Skeletal muscle satellite cell (primary cell): ENCODE measurements around the gene PTPRD.
"Not testable (repeated sequence)": the region's sequence is repeated elsewhere in the genome, so short reads cannot be mapped to it uniquely, and the experiment has no call there.

Experiments used
- H3K27me3 ChIP-seq: 2 replicates; pipeline ENCODE4 v1.7.0; 2013; ENCODE audit warnings: low read length; ENCODE audit not compliant: control insufficient read depth, insufficient read depth
- H3K36me3 ChIP-seq: 2 replicates; pipeline ENCODE4 v1.7.0; 2013; ENCODE audit warnings: mild to moderate bottlenecking, control low read depth, low read length; ENCODE audit not compliant: insufficient read depth
- H3K4me1 ChIP-seq: 2 replicates; pipeline ENCODE4 v1.7.0; 2013; ENCODE audit warnings: low read length; ENCODE audit not compliant: control insufficient read depth, insufficient read depth
- H3K4me2 ChIP-seq: 2 replicates; pipeline ENCODE4 v1.7.0; 2013; ENCODE audit warnings: mild to moderate bottlenecking, low read length
- H3K4me3 ChIP-seq: 2 replicates; pipeline ENCODE4 v1.7.0; 2013; ENCODE audit warnings: low read length
- H3K9ac ChIP-seq: 2 replicates; pipeline ENCODE4 v1.7.0; 2013; ENCODE audit warnings: mild to moderate bottlenecking, low read depth, low read length, moderate library complexity
- H3K9me3 ChIP-seq: replicated peaks from 2 replicates; pipeline ENCODE4 v1.7.0; 2013; ENCODE audit warnings: mild to moderate bottlenecking, control low read depth, low read length

PTPRD gene

DNA sequence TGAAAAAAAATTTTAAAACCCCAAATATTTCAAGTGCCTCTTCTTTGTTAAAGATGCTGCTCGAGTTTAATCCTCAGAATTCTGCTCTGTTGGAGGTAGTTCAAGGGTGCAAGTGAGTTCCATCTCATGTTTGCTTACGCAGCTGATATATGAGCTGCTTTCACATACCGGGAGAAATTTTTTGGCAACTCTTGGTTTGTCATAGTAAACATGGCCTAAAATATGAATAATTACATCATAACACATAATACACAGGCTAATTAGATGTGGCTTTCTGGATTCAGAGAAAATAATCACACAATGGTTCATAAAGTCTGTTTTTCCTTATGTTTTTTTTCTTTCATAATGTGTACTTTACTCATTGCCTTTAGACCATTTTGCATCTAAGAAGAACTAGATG is 1134.1 kb downstream of the PTPRD start:
- no peak overlapping the region for H3K4me2 ChIP-seq
- no peaks in the 10 kb centered on the region for H3K9me3 ChIP-seq
- H3K9ac ChIP-seq = no peak overlapping the region
- no peak overlapping the region for H3K4me3 ChIP-seq
- no peaks in the 10 kb centered on the region for H3K27me3 ChIP-seq
- H3K4me1 ChIP-seq = no peaks in the 10 kb centered on the region
- no peaks in the 10 kb centered on the region for H3K36me3 ChIP-seq

DNA sequence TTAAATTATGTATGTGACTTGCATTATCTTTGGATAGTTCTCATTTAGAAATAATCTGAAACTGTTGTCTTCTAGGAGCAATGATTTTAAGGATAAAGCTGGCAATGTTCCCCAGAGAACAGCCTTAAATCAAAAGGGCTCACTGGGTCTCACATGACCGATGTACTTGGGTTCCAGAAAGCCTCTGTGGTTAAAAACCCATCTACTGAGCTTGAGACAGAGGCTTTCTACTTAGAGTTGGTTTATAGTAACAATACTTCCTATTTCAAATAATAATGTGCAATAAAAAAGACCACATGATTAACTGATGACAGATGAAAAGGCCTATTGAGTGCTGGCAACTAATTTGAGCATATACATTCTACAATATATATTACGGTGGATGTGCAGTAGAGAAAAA is 1143.5 kb downstream of the PTPRD start:
- H3K36me3 ChIP-seq = no peaks in the 10 kb centered on the region
- no peak overlapping the region for H3K9ac ChIP-seq
- H3K4me2 ChIP-seq = no peak overlapping the region
- H3K27me3 ChIP-seq = no peaks in the 10 kb centered on the region
- no peaks in the 10 kb centered on the region for H3K4me1 ChIP-seq
- no peaks in the 10 kb centered on the region for H3K9me3 ChIP-seq
- no peak overlapping the region for H3K4me3 ChIP-seq

DNA sequence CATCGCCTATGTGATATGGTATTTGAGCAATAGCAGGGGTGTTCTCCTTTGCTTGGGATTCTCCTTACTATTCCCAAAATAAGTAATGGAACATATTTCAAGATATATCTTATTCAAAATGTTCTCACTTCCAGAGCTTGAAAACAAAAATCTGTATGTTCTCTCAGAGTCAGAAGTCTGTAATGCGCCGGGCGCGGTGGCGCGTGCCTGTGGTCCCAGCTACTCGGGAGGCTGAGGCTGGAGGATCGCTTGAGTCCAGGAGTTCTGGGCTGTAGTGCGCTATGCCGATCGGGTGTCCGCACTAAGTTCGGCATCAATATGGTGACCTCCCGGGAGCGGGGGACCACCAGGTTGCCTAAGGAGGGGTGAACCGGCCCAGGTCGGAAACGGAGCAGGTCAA is 1170.9 kb downstream of the PTPRD start:
- H3K4me3 ChIP-seq, H3K27me3 ChIP-seq, H3K36me3 ChIP-seq, H3K4me1 ChIP-seq, H3K4me2 ChIP-seq, H3K9ac ChIP-seq, H3K9me3 ChIP-seq: not testable (repeated sequence)

DNA sequence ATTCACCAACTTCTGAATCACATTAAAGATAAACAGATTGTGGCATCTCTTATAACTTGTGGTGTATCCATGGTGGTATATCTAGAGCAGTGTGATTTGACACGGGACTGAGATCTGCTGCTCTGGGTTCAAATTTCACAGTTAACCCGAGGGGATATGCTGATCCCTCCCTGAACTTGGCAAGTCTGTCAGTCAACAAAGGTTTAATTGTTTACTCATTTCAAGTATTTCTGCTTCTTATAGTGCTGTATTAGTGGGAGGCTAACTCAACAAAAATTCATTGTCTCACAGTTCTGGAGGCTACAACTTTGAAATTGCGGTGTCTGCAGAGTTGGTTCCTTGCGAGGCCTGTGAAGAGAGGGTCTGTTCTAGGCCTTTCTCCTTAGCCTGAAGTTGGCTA is 1175.2 kb downstream of the PTPRD start:
- H3K9ac ChIP-seq = no peak overlapping the region
- H3K4me1 ChIP-seq = no peaks in the 10 kb centered on the region

DNA sequence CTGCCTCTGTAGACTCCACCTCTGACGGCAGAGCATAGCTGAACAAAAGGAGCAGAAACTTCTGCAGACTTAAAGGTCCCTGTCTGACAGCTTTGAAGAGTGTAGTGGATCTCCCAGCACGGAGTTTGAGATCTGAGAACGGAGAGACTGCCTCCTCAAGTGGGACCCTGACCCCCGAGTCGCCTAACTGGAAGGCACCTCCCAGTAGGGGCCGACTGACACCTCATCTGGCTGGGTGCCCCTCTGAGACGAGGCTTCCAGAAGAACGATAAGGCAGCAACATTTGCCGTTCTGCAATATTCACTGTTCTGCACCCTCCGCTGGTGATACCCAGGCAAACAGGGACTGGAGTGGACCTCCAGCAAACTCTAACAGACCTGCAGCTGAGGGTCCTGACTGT is 1186.3 kb downstream of the PTPRD start:
- H3K4me3 ChIP-seq, H3K36me3 ChIP-seq, H3K9ac ChIP-seq, H3K27me3 ChIP-seq, H3K4me2 ChIP-seq, H3K9me3 ChIP-seq, H3K4me1 ChIP-seq: not testable (repeated sequence)

More for the DNA sequence above, 1175.2 kb downstream of the PTPRD start:
- H3K4me3 ChIP-seq = no peak overlapping the region
- no peaks in the 10 kb centered on the region for H3K36me3 ChIP-seq
- H3K4me2 ChIP-seq = no peak overlapping the region
- H3K9me3 ChIP-seq = no peaks in the 10 kb centered on the region
- H3K27me3 ChIP-seq = no peaks in the 10 kb centered on the region

DNA sequence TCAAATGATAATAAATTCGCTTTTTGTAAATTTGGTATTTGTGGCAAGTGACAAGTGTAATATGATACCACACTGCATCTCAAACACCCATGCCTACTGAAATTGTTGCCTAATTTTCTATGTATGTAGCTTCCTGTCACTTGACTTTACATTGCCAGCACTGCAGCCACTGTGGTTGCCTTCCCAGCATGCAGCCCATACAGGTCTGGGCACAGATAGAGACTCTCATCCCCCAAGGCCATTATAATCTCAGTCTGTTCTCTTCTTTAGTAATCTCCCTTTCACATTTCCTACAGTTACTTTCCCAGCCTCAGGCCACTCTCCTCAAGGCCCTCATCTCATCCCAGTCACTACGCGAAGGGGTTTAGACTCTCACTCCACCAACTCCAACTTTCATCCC is 1200.6 kb downstream of the PTPRD start:
- H3K9ac ChIP-seq = no peak overlapping the region

DNA sequence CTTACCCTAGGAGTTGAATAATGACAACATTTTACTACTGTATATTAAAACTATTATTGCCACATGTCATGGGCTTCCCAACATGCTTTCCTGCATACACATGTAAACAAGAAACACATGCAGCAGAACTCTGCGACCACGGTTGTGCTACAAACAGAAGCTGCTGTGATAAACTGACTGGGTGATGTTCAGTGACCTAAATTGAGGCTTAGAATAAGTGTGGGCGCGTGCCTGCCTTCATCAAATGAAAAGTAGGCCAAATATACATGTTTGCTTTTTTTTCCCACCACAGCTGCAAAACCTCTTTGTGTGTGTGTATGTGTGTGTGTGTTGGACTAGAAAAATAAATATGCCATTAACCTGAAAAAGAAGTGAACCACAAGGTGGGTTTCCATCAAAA is 1202.1 kb downstream of the PTPRD start:
- Histone ChIP-seq H3K4me2 (no peak overlapping the region), H3K36me3 (no peaks in the 10 kb centered on the region)

More for the DNA sequence above, 1200.6 kb downstream of the PTPRD start:
- Histone ChIP-seq H3K4me1 (no peaks in the 10 kb centered on the region), H3K4me3 (no peak overlapping the region), H3K36me3 (no peaks in the 10 kb centered on the region), H3K27me3 (no peaks in the 10 kb centered on the region), H3K9me3 (no peaks in the 10 kb centered on the region), H3K4me2 (no peak overlapping the region)

DNA sequence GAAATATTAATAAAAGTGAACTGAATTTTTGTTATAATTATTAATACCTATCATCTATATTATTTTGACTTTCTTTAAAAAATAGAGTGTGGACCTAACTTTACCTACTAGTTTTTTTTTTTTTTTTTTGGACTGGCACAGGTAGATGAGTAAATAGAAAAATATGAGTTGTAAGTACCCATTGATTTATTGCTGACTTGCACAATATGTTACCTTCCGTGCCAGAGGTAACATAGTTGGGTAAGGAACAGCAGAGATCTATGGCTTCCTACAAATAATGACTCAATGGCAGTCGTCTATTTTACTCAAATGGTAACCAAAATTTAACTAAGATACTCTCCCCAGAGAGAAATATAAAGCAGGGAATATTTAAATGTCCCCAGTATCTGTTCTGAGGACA is 1212.8 kb downstream of the PTPRD start:
- Histone ChIP-seq H3K27me3 (no peaks in the 10 kb centered on the region), H3K4me3 (no peak overlapping the region), H3K4me2 (no peak overlapping the region), H3K9ac (no peak overlapping the region), H3K9me3 (no peaks in the 10 kb centered on the region), H3K4me1 (no peaks in the 10 kb centered on the region), H3K36me3 (no peaks in the 10 kb centered on the region)

More for the DNA sequence above, 1202.1 kb downstream of the PTPRD start:
- no peak overlapping the region for H3K9ac ChIP-seq
- H3K9me3 ChIP-seq = no peaks in the 10 kb centered on the region
- H3K4me1 ChIP-seq = no peaks in the 10 kb centered on the region
- H3K27me3 ChIP-seq = no peaks in the 10 kb centered on the region
- H3K4me3 ChIP-seq = no peak overlapping the region

DNA sequence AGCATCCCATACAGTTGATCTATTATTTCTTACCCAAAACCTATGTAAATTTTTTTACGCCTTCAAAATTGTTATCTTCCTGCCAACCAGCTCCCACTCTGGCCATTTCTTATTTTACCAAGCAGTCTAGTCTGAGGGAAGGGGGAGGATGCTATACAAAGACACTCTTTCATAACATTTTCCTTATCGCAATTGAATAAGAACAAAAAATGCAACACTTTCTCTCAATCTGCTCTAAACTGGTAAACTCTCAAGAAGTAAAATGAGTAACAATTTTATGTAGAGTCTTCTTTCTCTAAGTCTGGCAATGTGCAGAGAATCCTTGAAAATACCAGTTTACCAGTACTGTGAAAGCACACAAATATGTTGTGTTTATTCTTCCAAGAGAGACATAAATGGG is 1216.3 kb downstream of the PTPRD start:
- Histone ChIP-seq H3K36me3 (no peaks in the 10 kb centered on the region), H3K4me1 (no peaks in the 10 kb centered on the region), H3K4me3 (no peak overlapping the region), H3K9ac (no peak overlapping the region), H3K27me3 (no peaks in the 10 kb centered on the region), H3K4me2 (no peak overlapping the region), H3K9me3 (no peaks in the 10 kb centered on the region)

DNA sequence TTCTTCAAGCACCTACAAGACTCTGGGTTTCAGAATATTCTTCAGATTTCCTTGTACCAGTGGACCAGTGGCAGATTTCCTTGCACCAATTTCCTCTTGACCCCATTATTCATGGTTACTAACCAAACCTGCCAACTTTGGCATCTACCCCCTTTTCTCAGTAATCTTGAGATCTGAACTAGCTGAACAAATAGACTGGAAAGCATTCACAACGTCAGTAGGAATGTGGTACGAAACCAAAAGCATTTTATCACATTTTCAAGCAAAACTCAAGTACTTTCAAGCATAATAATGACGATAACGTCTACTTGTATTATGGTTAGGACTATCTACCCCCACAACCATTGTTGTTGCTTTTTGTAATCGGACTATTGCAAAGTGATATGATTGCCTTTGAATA is 1217.3 kb downstream of the PTPRD start:
- Histone ChIP-seq H3K27me3 (no peaks in the 10 kb centered on the region), H3K9me3 (no peaks in the 10 kb centered on the region), H3K36me3 (no peaks in the 10 kb centered on the region), H3K4me2 (no peak overlapping the region), H3K9ac (no peak overlapping the region), H3K4me1 (no peaks in the 10 kb centered on the region), H3K4me3 (no peak overlapping the region)

DNA sequence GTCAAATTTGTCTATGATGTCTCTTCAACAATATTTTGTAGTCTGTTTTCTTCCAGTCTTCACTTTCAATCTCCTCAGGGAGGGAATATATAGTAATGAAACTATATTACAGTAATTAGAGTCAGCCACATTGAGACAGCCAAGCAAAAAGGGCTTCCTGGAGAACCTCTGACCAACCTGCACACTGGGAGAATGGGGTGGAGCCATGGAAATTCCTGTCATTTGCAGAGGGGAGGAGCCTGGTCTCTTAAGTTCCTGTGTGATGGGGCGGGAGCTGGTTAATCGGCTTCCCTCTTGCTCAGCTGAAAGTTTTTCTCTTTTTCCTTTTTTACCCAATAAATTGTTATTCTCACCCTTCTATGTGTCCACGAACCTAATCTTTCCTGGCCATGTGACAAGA is 1220.0 kb downstream of the PTPRD start:
- Histone ChIP-seq H3K4me2 (no peak overlapping the region), H3K4me3 (no peak overlapping the region), H3K27me3 (no peaks in the 10 kb centered on the region), H3K4me1 (no peaks in the 10 kb centered on the region), H3K9me3 (no peaks in the 10 kb centered on the region), H3K9ac (no peak overlapping the region), H3K36me3 (no peaks in the 10 kb centered on the region)

DNA sequence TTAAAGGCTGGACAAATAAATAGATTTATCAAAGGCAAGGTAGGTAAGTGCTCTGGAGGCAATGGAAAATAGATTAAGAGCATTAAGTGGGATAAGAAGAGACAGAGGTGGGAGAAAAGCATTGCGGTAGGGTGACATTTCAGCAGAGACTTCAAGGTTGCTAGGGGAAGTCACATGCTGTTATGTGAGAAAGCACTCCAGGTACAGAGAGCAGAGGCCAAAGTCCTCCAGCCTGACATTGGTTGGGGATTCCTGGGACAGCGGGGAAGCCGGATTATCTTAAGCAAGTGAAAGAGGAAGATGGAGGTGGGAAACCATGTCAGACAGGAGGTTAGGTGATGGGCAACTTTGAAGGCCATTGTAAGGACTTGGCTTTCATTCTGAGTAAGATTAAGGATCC is 1222.9 kb downstream of the PTPRD start:
- no peak overlapping the region for H3K9ac ChIP-seq
- H3K27me3 ChIP-seq = no peaks in the 10 kb centered on the region
- no peaks in the 10 kb centered on the region for H3K4me1 ChIP-seq
- no peaks in the 10 kb centered on the region for H3K36me3 ChIP-seq
- no peak overlapping the region for H3K4me3 ChIP-seq
- H3K9me3 ChIP-seq = no peaks in the 10 kb centered on the region
- no peak overlapping the region for H3K4me2 ChIP-seq
